SK-N-SH treated with all-trans-retinoic acid at 6 μM for 48 hours (cell line): Measurements from ENCODE around the gene CCN2.
A peak's percentile ranks its signal among the peaks of the same experiment; 100 is the strongest.

Experiments used
- ATAC-seq: fragments of 200-7000 bp; cut with Tn5 transposase; 3 replicates; pipeline ENCODE4 v1.9.1; 2020; ENCODE audit warnings: mild to moderate bottlenecking, moderate library complexity
- ARNTL ChIP-seq: fragments of 450-650 bp; formaldehyde crosslinking; IDR thresholded peaks from 2 replicates; pipeline ENCODE4 v1.5.0; 2020; ENCODE audit warnings: low read depth, mild to moderate bottlenecking, moderate library complexity, borderline replicate concordance
- BACH2 ChIP-seq: fragments of 250-450 bp; sonication (Bioruptor Pico); IDR thresholded peaks from 2 replicates; pipeline ENCODE4 v1.9.0; 2021; ENCODE audit warnings: mild to moderate bottlenecking, borderline replicate concordance
- CREB5 ChIP-seq: fragments of 250-450 bp; sonication (Bioruptor Pico); IDR thresholded peaks from 2 replicates; pipeline ENCODE4 v1.5.1; 2020; ENCODE audit warnings: low read depth, mild to moderate bottlenecking, moderate library complexity
- CSDC2 ChIP-seq: fragments of 250-450 bp; sonication (Bioruptor Pico); IDR thresholded peaks from 2 replicates; pipeline ENCODE4 v1.5.0; 2020; ENCODE audit warnings: mild to moderate bottlenecking, moderate library complexity
- CSRNP3 ChIP-seq: fragments of 250-450 bp; sonication (Bioruptor Pico); IDR thresholded peaks from 2 replicates; pipeline ENCODE4 v1.5.1; 2021; ENCODE audit warnings: mild to moderate bottlenecking, moderate library complexity
- ISL1 ChIP-seq: fragments of 250-450 bp; sonication (Bioruptor Pico); IDR thresholded peaks from 2 replicates; pipeline ENCODE4 v2.1.2; 2022; ENCODE audit warnings: mild to moderate bottlenecking, moderate library complexity
- OSR1 ChIP-seq: fragments of 250-450 bp; sonication (Bioruptor Pico); IDR thresholded peaks from 2 replicates; pipeline ENCODE4 v1.8.0; 2022; ENCODE audit warnings: moderate library complexity, mild to moderate bottlenecking, inconsistent platforms
- PATZ1 ChIP-seq: fragments of 250-450 bp; sonication (Bioruptor Pico); IDR thresholded peaks from 2 replicates; pipeline ENCODE4 v1.8.0; 2020; ENCODE audit warnings: mild to moderate bottlenecking, moderate library complexity, borderline replicate concordance
- PPARA ChIP-seq: fragments of 250-450 bp; sonication (Bioruptor Pico); IDR thresholded peaks from 2 replicates; pipeline ENCODE4 v1.5.0; 2020; ENCODE audit warnings: mild to moderate bottlenecking, borderline replicate concordance
- RARB ChIP-seq: fragments of 250-450 bp; sonication (Bioruptor Pico); IDR thresholded peaks from 2 replicates; pipeline ENCODE4 v1.8.0; 2021; ENCODE audit warnings: mild to moderate bottlenecking, moderate library complexity
- SNAI2 ChIP-seq: fragments of 250-450 bp; sonication (Bioruptor Pico); IDR thresholded peaks from 2 replicates; pipeline ENCODE4 v1.5.0; 2020; ENCODE audit warnings: mild to moderate bottlenecking, moderate library complexity
- TCF4 ChIP-seq: fragments of 250-450 bp; sonication (Bioruptor Pico); IDR thresholded peaks from 2 replicates; pipeline ENCODE4 v1.8.0; 2021; ENCODE audit warnings: mild to moderate bottlenecking, moderate library complexity, borderline replicate concordance
- TOX ChIP-seq: fragments of 250-450 bp; sonication (Bioruptor Pico); IDR thresholded peaks from 2 replicates; pipeline ENCODE4 v1.8.0; 2021; ENCODE audit warnings: mild to moderate bottlenecking, moderate library complexity, borderline replicate concordance
- TSHZ2 ChIP-seq: fragments of 250-450 bp; sonication (Bioruptor Pico); IDR thresholded peaks from 2 replicates; pipeline ENCODE4 v1.5.0; 2020; ENCODE audit warnings: mild to moderate bottlenecking, moderate library complexity
- ZC3H10 ChIP-seq: fragments of 250-450 bp; sonication (Bioruptor Pico); IDR thresholded peaks from 2 replicates; pipeline ENCODE4 v1.5.1; 2021; ENCODE audit warnings: mild to moderate bottlenecking, moderate library complexity
- ZFP3 ChIP-seq: fragments of 250-450 bp; sonication (Bioruptor Pico); IDR thresholded peaks from 2 replicates; pipeline ENCODE4 v1.5.0; 2020; ENCODE audit warnings: mild to moderate bottlenecking, moderate library complexity
- ZNF565 ChIP-seq: fragments of 450-650 bp; formaldehyde crosslinking; conservative IDR thresholded peaks from 2 replicates; pipeline ENCODE4 v1.5.0; 2020; ENCODE audit warnings: low read depth, mild to moderate bottlenecking, moderate library complexity
- ZNF70 ChIP-seq: fragments of 450-650 bp; formaldehyde crosslinking; IDR thresholded peaks from 2 replicates; pipeline ENCODE4 v1.5.0; 2020; ENCODE audit warnings: mild to moderate bottlenecking, moderate library complexity
- ZNF8 ChIP-seq: fragments of 450-650 bp; formaldehyde crosslinking; IDR thresholded peaks from 2 replicates; pipeline ENCODE4 v1.5.0; 2020; ENCODE audit warnings: mild to moderate bottlenecking, moderate library complexity
- TF ChIP-seq, protein P1 (sequence below): fragments of 250-450 bp; sonication (Bioruptor Pico); IDR thresholded peaks from 2 replicates; pipeline ENCODE4 v1.8.0; 2021; ENCODE audit warnings: low read depth, mild to moderate bottlenecking, moderate library complexity, borderline replicate concordance

Gene CCN2

GRCh38 chr6:131945971-131946370 lies 5.2 kb downstream of the CCN2 start (continued):
- TF ChIP-seq OSR1 (CRISPR knock-in tag) (no peak), ZNF565 (CRISPR knock-in tag) (no peak), PPARA (no peak), ISL1 (no peak)

- no peak for TF ChIP-seq ZNF565 (CRISPR knock-in tag)
- no peak for TF ChIP-seq ZFP3
- ATAC-seq: peak; percentile 66
These were observed 13.2 kb downstream of the CCN2 start for GRCh38 chr6:131937703-131938631.

GRCh38 chr6:131937226-131937625 lies 13.9 kb downstream of the CCN2 start:
- ATAC-seq: no peak
- TF ChIP-seq CREB5 (CRISPR knock-in tag) (no peak), ZNF565 (CRISPR knock-in tag) (no peak), ZNF70 (CRISPR knock-in tag) (no peak), TSHZ2 (CRISPR knock-in tag) (no peak), RARB (no peak), PATZ1 (no peak), ISL1 (no peak), BACH2 (no peak), PPARA (no peak), ZC3H10 (CRISPR knock-in tag) (no peak), ZFP3 (no peak), SNAI2 (CRISPR knock-in tag) (no peak), TCF4 (CRISPR knock-in tag) (no peak), ARNTL (CRISPR knock-in tag) (no peak), CSDC2 (CRISPR knock-in tag) (no peak), CSRNP3 (CRISPR knock-in tag) (no peak)
- TF ChIP-seq, all 23 proteins: peak for 0

- ATAC-seq: no peak
- TF ChIP-seq PPARA (no peak), ZNF70 (CRISPR knock-in tag) (no peak), TSHZ2 (CRISPR knock-in tag) (no peak), ARNTL (CRISPR knock-in tag) (no peak), ISL1 (no peak), TOX (CRISPR knock-in tag) (no peak), CSDC2 (CRISPR knock-in tag) (no peak), ZNF565 (CRISPR knock-in tag) (no peak), ZFP3 (no peak), ZNF8 (CRISPR knock-in tag) (no peak), TCF4 (CRISPR knock-in tag) (no peak), SNAI2 (CRISPR knock-in tag) (no peak)
- TF ChIP-seq, protein P1, sequence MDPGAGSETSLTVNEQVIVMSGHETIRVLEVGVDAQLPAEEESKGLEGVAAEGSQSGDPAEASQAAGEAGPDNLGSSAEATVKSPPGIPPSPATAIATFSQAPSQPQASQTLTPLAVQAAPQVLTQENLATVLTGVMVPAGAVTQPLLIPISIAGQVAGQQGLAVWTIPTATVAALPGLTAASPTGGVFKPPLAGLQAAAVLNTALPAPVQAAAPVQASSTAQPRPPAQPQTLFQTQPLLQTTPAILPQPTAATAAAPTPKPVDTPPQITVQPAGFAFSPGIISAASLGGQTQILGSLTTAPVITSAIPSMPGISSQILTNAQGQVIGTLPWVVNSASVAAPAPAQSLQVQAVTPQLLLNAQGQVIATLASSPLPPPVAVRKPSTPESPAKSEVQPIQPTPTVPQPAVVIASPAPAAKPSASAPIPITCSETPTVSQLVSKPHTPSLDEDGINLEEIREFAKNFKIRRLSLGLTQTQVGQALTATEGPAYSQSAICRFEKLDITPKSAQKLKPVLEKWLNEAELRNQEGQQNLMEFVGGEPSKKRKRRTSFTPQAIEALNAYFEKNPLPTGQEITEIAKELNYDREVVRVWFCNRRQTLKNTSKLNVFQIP: no peak
- TF ChIP-seq, all 23 proteins: peak for 0
These were observed 15.0 kb downstream of the CCN2 start for GRCh38 chr6:131936156-131936555.
